H9 (cell line): ENCODE measurements around the gene ABCA6. TPM values are rescaled to one million over a fixed set of nuclear protein-coding genes. Genes with fewer than 3 reads are reported as not detected.

Source experiments
- DNase-seq: peaks from one replicate; pipeline ENCODE4 v3.0.0-alpha.2; 2017
- H2AFZ ChIP-seq: one replicate; pipeline ENCODE4 v1.6.1; 2013; ENCODE audit warnings: mild to moderate bottlenecking, low read length, control low read depth, moderate library complexity
- H2AK5ac ChIP-seq: 2 replicates; pipeline ENCODE4 v1.6.1; 2013; ENCODE audit warnings: low read length, control low read depth, mixed read lengths; ENCODE audit not compliant: insufficient read length
- H2BK120ac ChIP-seq: one replicate; pipeline ENCODE4 v1.6.1; 2013; ENCODE audit warnings: low read depth, mild to moderate bottlenecking, low read length, control low read depth, inconsistent platforms; ENCODE audit not compliant: poor library complexity, severe bottlenecking
- H2BK12ac ChIP-seq: 2 replicates; pipeline ENCODE4 v1.6.1; 2013; ENCODE audit warnings: low read length, control low read depth, mixed read lengths, low read depth; ENCODE audit not compliant: insufficient read length
- H2BK15ac ChIP-seq: 2 replicates; pipeline ENCODE4 v1.6.1; 2013; ENCODE audit warnings: low read depth, low read length, control low read depth
- H2BK20ac ChIP-seq: one replicate; pipeline ENCODE4 v1.6.1; 2013; ENCODE audit warnings: low read depth, mild to moderate bottlenecking, low read length, control low read depth, inconsistent platforms; ENCODE audit not compliant: poor library complexity, severe bottlenecking
- H2BK5ac ChIP-seq: 2 replicates; pipeline ENCODE4 v1.6.1; 2013; ENCODE audit warnings: low read length, control low read depth, mixed read lengths; ENCODE audit not compliant: insufficient read length
- H3K14ac ChIP-seq: 2 replicates; pipeline ENCODE4 v1.6.1; 2013; ENCODE audit warnings: low read length, control low read depth; ENCODE audit not compliant: insufficient read depth
- H3K18ac ChIP-seq: 2 replicates; pipeline ENCODE4 v1.6.1; 2013; ENCODE audit warnings: low read depth, mild to moderate bottlenecking, mixed read lengths, low read length, control low read depth; ENCODE audit not compliant: insufficient read length
- H3K23ac ChIP-seq: 2 replicates; pipeline ENCODE4 v1.6.1; 2013; ENCODE audit warnings: low read length, control low read depth, mixed read lengths, low read depth; ENCODE audit not compliant: insufficient read length
- H3K23me2 ChIP-seq: 2 replicates; pipeline ENCODE4 v1.6.1; 2013; ENCODE audit warnings: low read depth, mild to moderate bottlenecking, mixed read lengths, low read length, control low read depth; ENCODE audit not compliant: insufficient read length, poor library complexity, severe bottlenecking
- H3K27ac ChIP-seq: 2 replicates; pipeline ENCODE4 v1.5.1; 2013; ENCODE audit warnings: low read length, control low read depth, mixed read lengths, low read depth; ENCODE audit not compliant: insufficient read length
- H3K27me3 ChIP-seq: 2 replicates; pipeline ENCODE4 v1.6.1; 2013; ENCODE audit warnings: low read length, control low read depth, inconsistent platforms; ENCODE audit not compliant: insufficient read depth
- H3K4ac ChIP-seq: 2 replicates; pipeline ENCODE4 v1.6.1; 2013; ENCODE audit warnings: low read depth, mild to moderate bottlenecking, control low read depth, inconsistent platforms, low read length, moderate library complexity
- H3K4me1 ChIP-seq: 2 replicates; pipeline ENCODE4 v1.6.1; 2013; ENCODE audit warnings: low read length, control low read depth, inconsistent platforms; ENCODE audit not compliant: insufficient read depth
- H3K4me2 ChIP-seq: 2 replicates; pipeline ENCODE4 v1.6.1; 2013; ENCODE audit warnings: low read length, control low read depth, mixed read lengths; ENCODE audit not compliant: insufficient read length, insufficient read depth
- H3K56ac ChIP-seq: 2 replicates; pipeline ENCODE4 v1.6.1; 2013; ENCODE audit warnings: low read depth, mild to moderate bottlenecking, mixed read lengths, low read length, control low read depth; ENCODE audit not compliant: insufficient read length
- H3K79me1 ChIP-seq: 2 replicates; pipeline ENCODE4 v1.6.1; 2013; ENCODE audit warnings: low read depth, mild to moderate bottlenecking, moderate library complexity, low read length, control low read depth, inconsistent platforms; ENCODE audit not compliant: insufficient read depth, poor library complexity, severe bottlenecking
- H3K79me2 ChIP-seq: 2 replicates; pipeline ENCODE4 v1.6.1; 2013; ENCODE audit warnings: low read length, control low read depth, inconsistent platforms; ENCODE audit not compliant: insufficient read depth
- H3K9ac ChIP-seq: 2 replicates; pipeline ENCODE4 v1.6.1; 2013; ENCODE audit warnings: low read length, control low read depth, mixed read lengths; ENCODE audit not compliant: insufficient read length; ENCODE audit errors: extremely low read depth
- H3K9me3 ChIP-seq: one replicate; pipeline ENCODE4 v1.6.1; 2013; ENCODE audit warnings: low read depth, low read length, inconsistent platforms; ENCODE audit not compliant: control insufficient read depth
- H3T11ph ChIP-seq: one replicate; pipeline ENCODE4 v1.6.1; 2013; ENCODE audit warnings: mild to moderate bottlenecking, low read length, control low read depth, inconsistent platforms
- H4K20me1 ChIP-seq: one replicate; pipeline ENCODE4 v1.6.1; 2013; ENCODE audit not compliant: control insufficient read depth, insufficient read length, insufficient read depth
- H4K5ac ChIP-seq: 2 replicates; pipeline ENCODE4 v1.6.1; 2013; ENCODE audit warnings: low read depth, mild to moderate bottlenecking, mixed read lengths, low read length, control low read depth; ENCODE audit not compliant: insufficient read length
- H4K8ac ChIP-seq: replicated peaks from 2 replicates; pipeline ENCODE4 v1.6.1; 2013; ENCODE audit warnings: low read length, control low read depth, mixed read lengths, low read depth; ENCODE audit not compliant: insufficient read length
- H4K91ac ChIP-seq: 2 replicates; pipeline ENCODE4 v1.6.1; 2013; ENCODE audit warnings: low read depth, mild to moderate bottlenecking, moderate library complexity, mixed read lengths, low read length, control low read depth; ENCODE audit not compliant: insufficient read length
- H3K27ac Mint-ChIP-seq, 3 experiments: 2 replicates in 2 of 3; 3 replicates in 1 of 3; pipeline ENCODE4 v1.8.0; 2020 to 2021; ENCODE audit warnings: mixed read lengths in 3 of 3, mild to moderate bottlenecking in 1 of 3, moderate library complexity in 1 of 3
- H3K27me3 Mint-ChIP-seq: 2 replicates; pipeline ENCODE4 v1.8.0; 2021; ENCODE audit warnings: low read depth, mild to moderate bottlenecking, moderate library complexity, mixed read lengths
- H3K36me3 Mint-ChIP-seq, 3 experiments: 2 replicates in 2 of 3; 3 replicates in 1 of 3; pipeline ENCODE4 v1.8.0; 2020 to 2021; ENCODE audit warnings: low read depth in 3 of 3, mixed read lengths in 3 of 3; ENCODE audit not compliant: insufficient read depth in 1 of 3
- H3K4me1 Mint-ChIP-seq, 2 experiments: 2 replicates each; pipeline ENCODE4 v1.8.0; 2020; ENCODE audit warnings: mixed read lengths in 2 of 2
- H3K4me3 Mint-ChIP-seq, 2 experiments: 2 replicates in 1 of 2; 3 replicates in 1 of 2; pipeline ENCODE4 v1.8.0; 2020 to 2021; ENCODE audit warnings: mild to moderate bottlenecking in 2 of 2, mixed read lengths in 2 of 2, moderate library complexity in 1 of 2
- H3K9me3 Mint-ChIP-seq, 2 experiments: 2 replicates in 1 of 2; 3 replicates in 1 of 2; pipeline ENCODE4 v1.8.0; 2020; ENCODE audit warnings: mild to moderate bottlenecking in 2 of 2, mixed read lengths in 2 of 2, moderate library complexity in 1 of 2
- CTCF ChIP-seq: fragments of 200-600 bp; sonication (generic); conservative IDR thresholded peaks from 3 replicates; pipeline ENCODE4 v1.8.0; 2021; ENCODE audit warnings: antibody characterized with exemption, mild to moderate bottlenecking
- WGBS: extraction: QIAGEN DNeasy Blood & Tissue Kit; methylation state at CpG from one replicate; pipeline ENCODE4 v1.1.7; 2013; ENCODE audit warnings: missing lambda C conversion rate, low lambda C conversion rate, mixed read lengths; ENCODE audit not compliant: insufficient read length; ENCODE audit errors: extremely low coverage; 5-methylcytosine and 5-hydroxymethylcytosine counted together
- total RNA-seq: library from RNA; stranded (reverse); gene quantifications from 2 replicates; pipeline ENCODE4 v1.2.1, GENCODE V29; 2021

The ABCA6 gene
- total RNA-seq, 1 experiment from 2014 or later, result not detected

GRCh38 chr17:69058165-69058564 is 83.5 kb downstream of the ABCA6 start:
- H2BK120ac ChIP-seq, result no peak overlapping the region
- WGBS, result no CpG with 5 or more reads among the region's 1 CpG
- H3K36me3 Mint-ChIP-seq, result no peaks in the 10 kb centered on the region
- H3K27ac ChIP-seq, result no peak overlapping the region
- H4K5ac ChIP-seq, result no peak overlapping the region
- no peak overlapping the region for H2BK12ac ChIP-seq
- H3K23me2 ChIP-seq, result no peaks in the 10 kb centered on the region
- no peak overlapping the region for H3K4ac ChIP-seq
- no peak overlapping the region for H3K18ac ChIP-seq
- H3T11ph ChIP-seq, result no peak overlapping the region
- no peak overlapping the region for H2AK5ac ChIP-seq
- no peaks in the 10 kb centered on the region for H3K27me3 Mint-ChIP-seq
- no peak overlapping the region for H3K27ac Mint-ChIP-seq
- no peaks in the 10 kb centered on the region for H3K9me3 ChIP-seq
- H3K27me3 ChIP-seq, result no peaks in the 10 kb centered on the region
- no peak overlapping the region for H3K9ac ChIP-seq
- H3K4me1 Mint-ChIP-seq, result 0 out of 4 replicates have a peak, but pooled peaks cover 2 to 4% of the 10 kb centered on the region in 2 experiments
- DNase-seq, result peak; percentile 46
- no peak overlapping the region for H4K91ac ChIP-seq
- no peak overlapping the region for H3K14ac ChIP-seq
- no peak overlapping the region for H2BK20ac ChIP-seq
- H2BK15ac ChIP-seq, result no peak overlapping the region
- H3K4me1 ChIP-seq, result no peaks in the 10 kb centered on the region
- no peak overlapping the region for H2BK5ac ChIP-seq
- no peak overlapping the region for H3K4me3 Mint-ChIP-seq
- no peak overlapping the region for H3K4me2 ChIP-seq
- no peak overlapping the region for H2AFZ ChIP-seq
- H3K79me2 ChIP-seq, result no peaks in the 10 kb centered on the region
- no peaks in the 10 kb centered on the region for H3K79me1 ChIP-seq
- no peak overlapping the region for H4K8ac ChIP-seq
- no peak overlapping the region for H3K23ac ChIP-seq
- H4K20me1 ChIP-seq, result no peaks in the 10 kb centered on the region
- H3K56ac ChIP-seq, result no peak overlapping the region
- no peaks in the 10 kb centered on the region for H3K9me3 Mint-ChIP-seq
- TF ChIP-seq CTCF, result peak; percentile 66
